Measurements from ENCODE around the gene KCNA1.

KCNA1 gene

DNA sequence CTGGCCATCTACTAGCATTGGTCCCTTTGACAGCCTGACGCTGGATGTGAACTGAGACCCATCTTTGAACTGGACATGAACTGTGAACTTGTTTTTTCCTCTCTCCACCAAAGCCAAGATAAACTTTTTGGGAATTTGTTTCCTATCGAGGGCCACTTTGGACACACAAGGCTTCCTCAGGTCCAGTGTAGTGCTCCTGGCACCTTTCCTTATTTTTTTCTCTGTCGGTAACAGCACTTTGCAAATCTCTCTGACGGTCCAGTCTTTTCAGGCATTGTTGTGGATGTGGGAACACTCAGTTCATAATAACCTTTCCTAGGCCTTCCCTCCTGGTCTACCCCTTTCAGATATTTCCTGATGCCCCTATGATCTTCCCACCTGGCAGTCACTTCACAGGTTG, 5.0 kb downstream of the KCNA1 start:
- H3K9ac ChIP-seq (ENCODE audit: low read depth, low read length) = no peak overlapping the region
- H3K36me3 ChIP-seq (ENCODE audit: insufficient read depth, low read depth, low read length) = no peaks in the 10 kb centered on the region
- no peak overlapping the region for H3K4me3 ChIP-seq (ENCODE audit: low read length)
- H3K27ac ChIP-seq (ENCODE audit: low read length) = no peak overlapping the region
- H3K9me3 ChIP-seq (ENCODE audit: insufficient read depth, low read depth, low read length) = no peaks in the 10 kb centered on the region
- no peaks in the 10 kb centered on the region; the same call in 1 of the 2 replicates for H3K4me1 ChIP-seq (ENCODE audit: insufficient read depth, low read length)
- peaks cover 95% of the 10 kb centered on the region for H3K27me3 ChIP-seq (ENCODE audit: insufficient read depth, low read length)

DNA sequence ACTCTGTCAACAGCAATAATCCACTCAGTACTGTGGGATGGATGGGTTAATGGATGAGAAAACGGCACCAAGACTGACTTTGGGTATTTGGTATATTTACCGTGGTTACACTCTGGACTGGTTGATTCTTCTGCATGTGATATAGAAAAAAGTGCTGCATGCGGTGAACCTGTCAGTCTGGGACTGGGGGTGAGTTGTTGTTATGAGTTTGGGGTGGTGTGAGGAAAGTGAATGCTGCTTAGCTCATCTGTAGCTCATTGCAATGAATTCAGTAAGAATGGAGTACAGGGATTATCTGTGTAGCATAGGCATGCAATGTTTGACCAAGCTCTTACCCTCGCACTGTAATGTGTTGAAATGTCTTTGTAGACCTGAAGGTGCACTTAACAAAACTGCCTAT, 6.0 kb downstream of the KCNA1 start:
- H3K36me3 ChIP-seq (ENCODE audit: insufficient read depth, low read depth, low read length) = no peaks in the 10 kb centered on the region
- no peak overlapping the region for H3K9ac ChIP-seq (ENCODE audit: low read depth, low read length)
- H3K27ac ChIP-seq (ENCODE audit: low read length) = no peak overlapping the region
- H3K4me3 ChIP-seq (ENCODE audit: low read length) = no peak overlapping the region
- no peaks in the 10 kb centered on the region for H3K9me3 ChIP-seq (ENCODE audit: insufficient read depth, low read depth, low read length)
- peaks cover 84% of the 10 kb centered on the region for H3K27me3 ChIP-seq (ENCODE audit: insufficient read depth, low read length)
- H3K4me1 ChIP-seq (ENCODE audit: insufficient read depth, low read length) = no peaks in the 10 kb centered on the region; the same call in 1 of the 2 replicates

DNA sequence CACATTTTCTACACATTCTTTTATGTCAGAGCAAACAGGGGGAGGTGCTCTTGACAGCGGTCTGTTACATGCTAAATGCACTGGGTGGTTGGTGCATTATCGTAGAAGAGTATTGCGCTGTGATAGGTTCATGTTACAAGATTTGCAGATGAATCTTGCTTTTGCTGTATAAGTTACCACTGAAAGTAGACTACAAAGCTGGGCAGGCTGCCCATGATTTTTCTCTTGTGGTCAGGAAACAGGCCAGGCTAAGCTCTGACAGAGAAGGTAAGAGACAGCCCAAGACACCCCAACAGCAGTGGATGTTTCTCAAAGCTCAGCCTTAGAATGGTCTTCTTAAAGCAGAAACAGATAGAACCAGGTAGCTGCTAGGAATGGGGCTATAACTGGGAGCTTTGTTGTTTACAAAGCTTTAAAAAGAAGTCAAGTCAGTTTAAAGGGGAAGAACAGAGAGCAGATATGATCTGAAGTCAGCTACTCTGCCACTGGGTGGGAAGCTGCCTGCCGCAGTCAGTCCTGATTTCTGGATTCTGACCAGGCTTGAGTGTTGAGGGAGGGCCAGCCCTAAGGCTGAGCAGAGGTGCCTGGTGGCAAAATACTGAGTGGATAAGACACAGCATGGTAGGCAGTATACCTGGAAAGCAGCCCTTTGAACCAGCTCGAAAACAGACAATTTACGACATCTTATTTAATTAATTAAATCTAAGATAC, 9.4 kb downstream of the KCNA1 start:
- no peak overlapping the region for H3K27ac ChIP-seq (ENCODE audit: low read length)
- no peak overlapping the region for H3K4me3 ChIP-seq (ENCODE audit: low read length)
- no peaks in the 10 kb centered on the region; the same call in 1 of the 2 replicates for H3K4me1 ChIP-seq (ENCODE audit: insufficient read depth, low read length)
- no peaks in the 10 kb centered on the region for H3K36me3 ChIP-seq (ENCODE audit: insufficient read depth, low read depth, low read length)
- H3K9ac ChIP-seq (ENCODE audit: low read depth, low read length) = no peak overlapping the region
- H3K27me3 ChIP-seq (ENCODE audit: insufficient read depth, low read length) = peaks cover 55% of the 10 kb centered on the region
- H3K9me3 ChIP-seq (ENCODE audit: insufficient read depth, low read depth, low read length) = no peaks in the 10 kb centered on the region

DNA sequence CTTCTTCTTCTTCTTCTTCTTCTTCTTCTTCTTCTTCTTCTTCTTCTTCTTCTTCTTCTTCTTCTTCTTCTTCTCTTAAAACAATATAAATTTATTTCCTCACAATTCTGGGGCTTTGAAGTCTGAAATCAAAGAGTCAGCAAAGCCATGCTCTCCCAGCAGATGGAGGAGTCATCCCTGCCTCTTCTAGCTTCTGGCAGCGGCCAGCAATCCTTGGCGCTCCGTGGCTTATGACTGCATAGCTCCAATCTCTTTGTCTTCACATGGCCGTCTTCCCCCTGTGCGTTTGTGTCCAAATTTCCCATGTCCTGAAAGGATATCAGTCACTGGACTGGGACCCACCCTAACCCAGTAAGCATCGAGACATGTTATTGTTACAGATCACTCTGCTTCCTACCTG, 22.9 kb downstream of the KCNA1 start:
- no peaks in the 10 kb centered on the region for H3K36me3 ChIP-seq (ENCODE audit: insufficient read depth, low read depth, low read length)
- H3K27ac ChIP-seq (ENCODE audit: low read length) = no peak overlapping the region
- no peak overlapping the region for H3K9ac ChIP-seq (ENCODE audit: low read depth, low read length)
- H3K4me1 ChIP-seq (ENCODE audit: insufficient read depth, low read length) = no peaks in the 10 kb centered on the region
- H3K27me3 ChIP-seq (ENCODE audit: insufficient read depth, low read length) = peaks cover 10% of the 10 kb centered on the region; the same call in 1 of the 2 replicates
- H3K9me3 ChIP-seq (ENCODE audit: insufficient read depth, low read depth, low read length) = no peaks in the 10 kb centered on the region
- H3K4me3 ChIP-seq (ENCODE audit: low read length) = no peak overlapping the region

DNA sequence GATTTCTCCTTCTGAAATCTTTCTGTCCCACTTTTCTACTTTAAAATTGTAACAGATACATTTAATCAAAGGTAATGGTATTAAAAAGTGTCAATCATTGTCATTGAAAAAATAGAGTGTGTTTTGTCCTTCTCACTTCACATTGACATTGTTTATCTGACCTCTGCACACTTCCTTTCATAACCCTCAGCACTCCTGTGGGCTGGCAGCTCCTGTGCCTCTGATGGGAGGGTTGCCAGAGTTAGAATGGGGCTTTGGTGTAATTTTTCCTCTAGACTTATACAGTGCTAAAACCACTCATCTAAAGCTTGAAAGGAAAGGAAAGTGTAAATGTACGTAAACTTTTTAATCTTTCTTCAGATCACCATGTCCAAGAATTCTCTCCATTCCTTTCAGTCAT, 23.7 kb downstream of the KCNA1 start:
- Histone ChIP-seq H3K27me3 (ENCODE audit: insufficient read depth, low read length) (peaks cover 10% of the 10 kb centered on the region; the same call in 1 of the 2 replicates), H3K27ac (ENCODE audit: low read length) (no peak overlapping the region), H3K9ac (ENCODE audit: low read depth, low read length) (no peak overlapping the region), H3K4me3 (ENCODE audit: low read length) (no peak overlapping the region), H3K9me3 (ENCODE audit: insufficient read depth, low read depth, low read length) (no peaks in the 10 kb centered on the region), H3K36me3 (ENCODE audit: insufficient read depth, low read depth, low read length) (no peaks in the 10 kb centered on the region), H3K4me1 (ENCODE audit: insufficient read depth, low read length) (no peaks in the 10 kb centered on the region)

DNA sequence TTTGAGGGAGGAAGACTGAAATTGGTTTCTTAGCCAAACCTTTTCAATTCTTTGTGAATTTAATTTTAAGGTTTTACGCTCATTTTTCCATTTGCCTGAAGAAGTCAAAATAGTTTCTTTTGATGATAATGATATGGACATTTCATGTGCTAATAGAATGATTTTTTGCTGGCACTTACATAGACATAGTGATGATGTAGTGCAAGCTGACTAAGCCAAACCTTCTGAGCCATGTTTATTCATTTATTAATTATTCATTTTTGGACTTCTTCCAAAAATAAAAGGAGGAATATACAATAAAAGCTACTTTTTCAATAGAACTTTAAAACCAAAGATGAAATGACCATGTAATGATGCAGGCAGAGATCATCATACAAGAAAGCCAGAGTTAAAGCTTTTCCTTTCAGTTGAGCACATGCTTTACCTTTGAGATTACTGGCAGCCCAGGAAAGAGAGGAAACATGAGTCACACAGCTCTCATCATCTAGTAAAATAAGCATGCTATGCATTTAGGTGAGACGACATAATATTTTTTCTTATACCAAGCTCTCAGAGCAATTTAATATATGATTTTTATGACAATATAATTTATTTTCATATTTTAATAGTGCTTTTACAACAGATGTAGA, 24.8 kb downstream of the KCNA1 start:
- H3K27me3 ChIP-seq (ENCODE audit: insufficient read depth, low read length) = peaks cover 14% of the 10 kb centered on the region; the same call in 1 of the 2 replicates
- H3K36me3 ChIP-seq (ENCODE audit: insufficient read depth, low read depth, low read length) = no peaks in the 10 kb centered on the region
- no peaks in the 10 kb centered on the region for H3K4me1 ChIP-seq (ENCODE audit: insufficient read depth, low read length)
- H3K9ac ChIP-seq (ENCODE audit: low read depth, low read length) = no peak overlapping the region
- no peaks in the 10 kb centered on the region for H3K9me3 ChIP-seq (ENCODE audit: insufficient read depth, low read depth, low read length)
- no peak overlapping the region for H3K27ac ChIP-seq (ENCODE audit: low read length)
- H3K4me3 ChIP-seq (ENCODE audit: low read length) = no peak overlapping the region

DNA sequence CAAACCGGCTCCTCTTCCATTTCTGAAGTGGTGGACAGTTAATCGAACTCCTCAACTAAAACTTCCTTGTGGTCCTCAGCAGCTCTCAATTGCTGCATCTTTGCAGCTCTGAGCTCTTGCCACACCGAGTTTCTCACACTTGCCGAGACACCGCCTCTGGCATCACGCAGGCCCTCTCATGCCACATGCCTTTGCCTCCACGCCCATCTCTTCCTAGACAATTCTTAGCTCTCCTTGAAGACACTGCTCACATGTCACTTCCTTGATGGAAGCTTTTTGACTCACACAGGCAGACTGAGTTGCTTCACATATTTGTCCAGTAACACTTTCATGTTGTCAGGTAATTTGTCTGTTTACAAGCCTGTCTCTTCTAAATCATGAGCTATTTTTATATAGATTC, 29.2 kb downstream of the KCNA1 start:
- H3K27me3 ChIP-seq (ENCODE audit: insufficient read depth, low read length) = 0 out of 2 replicates have a peak, but pooled peaks cover 4% of the 10 kb centered on the region
- no peak overlapping the region for H3K4me3 ChIP-seq (ENCODE audit: low read length)
- no peaks in the 10 kb centered on the region for H3K36me3 ChIP-seq (ENCODE audit: insufficient read depth, low read depth, low read length)
- H3K9me3 ChIP-seq (ENCODE audit: insufficient read depth, low read depth, low read length) = no peaks in the 10 kb centered on the region
- no peak overlapping the region for H3K27ac ChIP-seq (ENCODE audit: low read length)
- no peak overlapping the region for H3K9ac ChIP-seq (ENCODE audit: low read depth, low read length)
- H3K4me1 ChIP-seq (ENCODE audit: insufficient read depth, low read length) = no peaks in the 10 kb centered on the region

DNA sequence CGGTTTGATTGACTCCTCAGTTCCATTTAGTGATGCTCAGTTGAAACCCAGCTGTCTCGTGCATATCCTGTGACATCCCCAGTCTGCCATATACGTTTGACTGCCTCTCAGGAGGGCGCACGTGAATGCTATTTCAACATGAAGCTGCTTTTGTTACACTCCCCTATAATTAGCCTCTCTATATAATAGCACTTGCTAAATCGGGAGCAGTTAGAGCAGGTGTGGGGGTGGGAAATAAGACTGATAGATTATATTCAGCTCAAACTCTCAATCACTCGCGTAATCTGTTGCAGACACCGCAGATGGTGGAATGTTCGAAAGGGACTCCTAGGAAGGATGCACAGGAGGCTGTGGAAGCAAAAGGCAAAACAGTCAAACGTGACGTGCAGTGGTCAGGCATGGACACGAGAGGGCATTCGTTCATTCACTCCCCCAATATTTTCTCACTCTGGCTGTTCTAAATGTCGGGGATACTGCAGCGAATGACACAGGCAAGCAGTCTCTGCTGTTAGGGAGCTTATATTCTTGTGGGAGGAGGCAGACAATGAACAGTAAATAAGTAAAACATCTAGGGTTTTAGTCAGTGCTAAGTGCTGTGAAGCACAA, 29.8 kb downstream of the KCNA1 start:
- no peaks in the 10 kb centered on the region for H3K4me1 ChIP-seq (ENCODE audit: insufficient read depth, low read length)
- H3K27me3 ChIP-seq (ENCODE audit: insufficient read depth, low read length) = 0 out of 2 replicates have a peak, but pooled peaks cover 4% of the 10 kb centered on the region
- H3K9me3 ChIP-seq (ENCODE audit: insufficient read depth, low read depth, low read length) = no peaks in the 10 kb centered on the region
- no peak overlapping the region for H3K4me3 ChIP-seq (ENCODE audit: low read length)
- H3K27ac ChIP-seq (ENCODE audit: low read length) = no peak overlapping the region
- no peak overlapping the region for H3K9ac ChIP-seq (ENCODE audit: low read depth, low read length)
- H3K36me3 ChIP-seq (ENCODE audit: insufficient read depth, low read depth, low read length) = no peaks in the 10 kb centered on the region

DNA sequence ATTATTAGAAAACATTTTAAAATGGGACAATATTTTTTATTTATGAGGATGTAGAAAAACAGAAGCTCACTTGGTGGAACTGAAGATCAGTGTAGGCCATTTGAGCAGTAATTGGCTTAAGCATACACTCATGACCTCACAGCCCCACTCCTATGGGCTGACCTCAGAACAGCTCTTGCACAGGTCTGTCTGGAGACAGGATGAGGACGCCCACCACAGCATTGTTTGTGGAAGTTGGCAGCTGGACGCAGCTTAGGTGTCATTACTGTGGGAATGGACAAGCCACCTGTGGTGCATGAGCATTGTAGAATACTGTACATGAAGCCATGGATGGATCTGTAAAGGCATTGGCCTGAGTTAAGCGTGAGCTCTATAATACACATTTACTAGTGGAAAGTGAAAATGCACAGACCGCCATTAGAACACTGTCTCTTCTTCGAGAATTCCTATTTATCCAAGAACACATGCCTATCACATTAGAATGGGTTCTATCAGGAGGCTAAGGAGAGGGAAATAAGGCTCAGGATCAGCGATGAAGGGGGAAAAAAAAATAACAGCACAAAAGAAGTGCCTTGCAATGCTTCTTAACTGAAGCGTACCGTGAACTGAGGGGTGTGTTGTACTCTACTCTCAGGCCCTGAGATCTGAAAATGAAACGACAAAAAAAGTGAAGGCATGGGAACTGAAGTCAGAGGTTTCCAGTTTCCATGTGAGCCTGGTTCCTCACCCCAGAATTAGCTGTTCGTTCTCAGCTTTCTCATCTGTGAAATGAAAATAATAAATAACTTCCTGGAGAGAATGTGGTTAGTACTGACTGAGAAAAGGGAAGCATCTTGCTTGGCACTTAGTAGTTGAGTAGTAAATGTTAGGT, 33.6 kb downstream of the KCNA1 start:
- Histone ChIP-seq H3K27ac (ENCODE audit: low read length) (no peak overlapping the region), H3K4me1 (ENCODE audit: insufficient read depth, low read length) (no peaks in the 10 kb centered on the region), H3K4me3 (ENCODE audit: low read length) (no peak overlapping the region), H3K9me3 (ENCODE audit: insufficient read depth, low read depth, low read length) (no peaks in the 10 kb centered on the region), H3K27me3 (ENCODE audit: insufficient read depth, low read length) (0 out of 2 replicates have a peak, but pooled peaks cover 4% of the 10 kb centered on the region), H3K9ac (ENCODE audit: low read depth, low read length) (no peak overlapping the region), H3K36me3 (ENCODE audit: insufficient read depth, low read depth, low read length) (no peaks in the 10 kb centered on the region)

DNA sequence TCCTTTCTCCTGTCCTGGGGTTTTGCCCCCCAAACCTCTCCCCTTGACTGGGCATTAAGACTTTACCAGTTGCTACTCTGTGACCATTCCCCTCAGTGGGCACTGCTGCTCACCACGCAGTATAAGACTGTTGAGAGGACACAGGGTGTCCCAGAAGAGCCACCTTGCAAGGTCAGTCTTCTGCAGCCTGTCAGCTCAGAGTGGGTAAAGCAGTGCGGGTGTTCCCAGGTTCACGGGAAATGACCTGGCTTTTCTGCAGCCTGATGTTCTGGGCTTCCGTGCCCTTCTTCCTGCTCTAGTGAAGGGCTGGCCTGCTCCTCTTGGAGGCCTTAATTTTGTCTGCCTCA, 34.2 kb downstream of the KCNA1 start:
- Histone ChIP-seq H3K4me3 (ENCODE audit: low read length) (no peak overlapping the region), H3K9me3 (ENCODE audit: insufficient read depth, low read depth, low read length) (no peaks in the 10 kb centered on the region), H3K4me1 (ENCODE audit: insufficient read depth, low read length) (no peaks in the 10 kb centered on the region), H3K27me3 (ENCODE audit: insufficient read depth, low read length) (0 out of 2 replicates have a peak, but pooled peaks cover 3% of the 10 kb centered on the region), H3K36me3 (ENCODE audit: insufficient read depth, low read depth, low read length) (no peaks in the 10 kb centered on the region), H3K27ac (ENCODE audit: low read length) (no peak overlapping the region), H3K9ac (ENCODE audit: low read depth, low read length) (no peak overlapping the region)

DNA sequence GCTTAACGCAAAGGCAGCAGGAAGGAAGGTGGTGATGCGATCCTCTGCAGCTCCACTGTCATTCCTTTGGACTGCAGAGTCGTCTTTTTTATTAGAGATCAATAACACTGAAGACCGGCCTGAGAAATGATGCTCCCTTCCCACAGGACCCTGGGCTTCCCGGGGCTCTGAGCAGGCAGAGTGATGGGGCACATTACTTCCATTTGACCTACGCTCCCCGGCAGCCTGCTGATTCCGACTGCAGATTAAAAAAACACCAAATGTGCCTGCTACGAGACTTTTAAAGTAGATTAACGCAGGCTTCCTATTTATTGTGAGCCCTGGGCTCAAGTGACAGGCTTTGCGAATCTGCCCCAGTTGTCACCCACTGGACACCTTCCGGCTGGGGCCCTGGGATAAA, 37.5 kb downstream of the KCNA1 start:
- Histone ChIP-seq H3K36me3 (ENCODE audit: insufficient read depth, low read depth, low read length) (no peaks in the 10 kb centered on the region), H3K9ac (ENCODE audit: low read depth, low read length) (no peak overlapping the region), H3K4me1 (ENCODE audit: insufficient read depth, low read length) (no peaks in the 10 kb centered on the region), H3K9me3 (ENCODE audit: insufficient read depth, low read depth, low read length) (no peaks in the 10 kb centered on the region), H3K27me3 (ENCODE audit: insufficient read depth, low read length) (peaks cover 30% of the 10 kb centered on the region), H3K4me3 (ENCODE audit: low read length) (no peak overlapping the region), H3K27ac (ENCODE audit: low read length) (no peak overlapping the region)

Measured in iPS-20b (cell line).